WTC11 (cell line): ENCODE results near the gene MOV10.

ENCODE experiments used
- CBFB ChIP-seq: sonication (generic); formaldehyde crosslinking; IDR thresholded peaks from 2 replicates; pipeline ENCODE4 v1.8.1; 2022; ENCODE audit warnings: mild to moderate bottlenecking, low read depth, missing genetic modification reagents
- ESRRA ChIP-seq: sonication (generic); formaldehyde crosslinking; IDR thresholded peaks from 2 replicates; pipeline ENCODE4 v1.8.1; 2022; ENCODE audit warnings: mild to moderate bottlenecking, missing genetic modification reagents, borderline replicate concordance
- HMGA2 ChIP-seq: fragments of 250-450 bp; sonication (Bioruptor Pico); IDR thresholded peaks from 2 replicates; pipeline ENCODE4 v1.4.0; 2021; ENCODE audit warnings: mild to moderate bottlenecking, moderate library complexity
- KAT7 ChIP-seq: sonication (generic); formaldehyde crosslinking; IDR thresholded peaks from 2 replicates; pipeline ENCODE4 v1.8.1; 2023; ENCODE audit warnings: missing genetic modification reagents, mild to moderate bottlenecking, borderline replicate concordance
- NFE2L1 ChIP-seq: sonication (generic); formaldehyde crosslinking; IDR thresholded peaks from 2 replicates; pipeline ENCODE4 v1.8.1; 2023; ENCODE audit warnings: missing genetic modification reagents
- NFYB ChIP-seq: sonication (generic); formaldehyde crosslinking; conservative IDR thresholded peaks from 2 replicates; pipeline ENCODE4 v1.8.0; 2022; ENCODE audit warnings: low read depth, missing genetic modification reagents
- NR2C2 ChIP-seq: sonication (generic); formaldehyde crosslinking; IDR thresholded peaks from 2 replicates; pipeline ENCODE4 v1.8.0; 2022; ENCODE audit warnings: mild to moderate bottlenecking, missing genetic modification reagents
- NR3C1 ChIP-seq: sonication (generic); formaldehyde crosslinking; conservative IDR thresholded peaks from 2 replicates; pipeline ENCODE4 v1.8.1; 2023; ENCODE audit warnings: low read depth, mild to moderate bottlenecking, missing genetic modification reagents
- ZNF423 ChIP-seq: fragments of 250-450 bp; sonication (Bioruptor Pico); IDR thresholded peaks from 2 replicates; pipeline ENCODE4 v2.1.2; 2022; ENCODE audit warnings: mild to moderate bottlenecking, moderate library complexity
- TF ChIP-seq, protein P1 (sequence below): fragments of 200-600 bp; IDR thresholded peaks from 2 replicates; pipeline ENCODE4 v1.8.0; 2022; ENCODE audit warnings: antibody characterized with exemption
- TF ChIP-seq, protein P2 (sequence below): sonication (generic); formaldehyde crosslinking; IDR thresholded peaks from 2 replicates; pipeline ENCODE4 v1.8.0; 2023; ENCODE audit warnings: missing genetic modification reagents, mild to moderate bottlenecking, borderline replicate concordance
- TF ChIP-seq, protein P3 (sequence below): sonication (generic); formaldehyde crosslinking; IDR thresholded peaks from 2 replicates; pipeline ENCODE4 v1.8.1; 2022; ENCODE audit warnings: low read depth, missing genetic modification reagents, borderline replicate concordance
- TF ChIP-seq, protein P4 (sequence below): sonication (generic); formaldehyde crosslinking; IDR thresholded peaks from 2 replicates; pipeline ENCODE4 v1.8.1; 2023; ENCODE audit warnings: mild to moderate bottlenecking, missing genetic modification reagents, moderate library complexity

DNA sequence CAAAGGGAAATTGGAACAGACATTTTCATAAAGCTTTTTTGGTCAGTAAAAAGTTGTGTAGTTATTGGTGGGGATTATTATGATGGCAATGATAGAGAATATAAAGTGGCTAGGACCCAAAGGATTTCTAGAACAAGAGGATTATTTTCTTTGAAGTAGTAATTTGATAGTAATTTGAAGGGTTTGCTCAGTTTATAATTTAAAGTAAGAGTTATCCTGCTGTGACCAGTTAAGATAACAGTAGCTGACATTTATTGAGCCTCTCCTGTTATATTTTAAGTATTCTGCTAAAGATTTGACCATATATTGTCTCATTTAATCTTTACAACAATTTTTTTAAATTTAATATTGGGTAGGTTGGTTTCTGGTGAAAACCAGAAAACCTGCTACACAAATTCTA is 40.1 kb upstream of the MOV10 start:
- TF ChIP-seq, protein P1, sequence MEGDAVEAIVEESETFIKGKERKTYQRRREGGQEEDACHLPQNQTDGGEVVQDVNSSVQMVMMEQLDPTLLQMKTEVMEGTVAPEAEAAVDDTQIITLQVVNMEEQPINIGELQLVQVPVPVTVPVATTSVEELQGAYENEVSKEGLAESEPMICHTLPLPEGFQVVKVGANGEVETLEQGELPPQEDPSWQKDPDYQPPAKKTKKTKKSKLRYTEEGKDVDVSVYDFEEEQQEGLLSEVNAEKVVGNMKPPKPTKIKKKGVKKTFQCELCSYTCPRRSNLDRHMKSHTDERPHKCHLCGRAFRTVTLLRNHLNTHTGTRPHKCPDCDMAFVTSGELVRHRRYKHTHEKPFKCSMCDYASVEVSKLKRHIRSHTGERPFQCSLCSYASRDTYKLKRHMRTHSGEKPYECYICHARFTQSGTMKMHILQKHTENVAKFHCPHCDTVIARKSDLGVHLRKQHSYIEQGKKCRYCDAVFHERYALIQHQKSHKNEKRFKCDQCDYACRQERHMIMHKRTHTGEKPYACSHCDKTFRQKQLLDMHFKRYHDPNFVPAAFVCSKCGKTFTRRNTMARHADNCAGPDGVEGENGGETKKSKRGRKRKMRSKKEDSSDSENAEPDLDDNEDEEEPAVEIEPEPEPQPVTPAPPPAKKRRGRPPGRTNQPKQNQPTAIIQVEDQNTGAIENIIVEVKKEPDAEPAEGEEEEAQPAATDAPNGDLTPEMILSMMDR = no peak
- TF ChIP-seq ZNF423 (CRISPR knock-in tag) (no peak), ESRRA (CRISPR knock-in tag) (no peak), NR3C1 (no peak), NR2C2 (CRISPR knock-in tag) (no peak), NFE2L1 (CRISPR knock-in tag) (no peak), NFYB (CRISPR knock-in tag) (no peak), KAT7 (CRISPR knock-in tag) (no peak), HMGA2 (CRISPR knock-in tag) (no peak), CBFB (CRISPR knock-in tag) (no peak)
- TF ChIP-seq, protein P2, sequence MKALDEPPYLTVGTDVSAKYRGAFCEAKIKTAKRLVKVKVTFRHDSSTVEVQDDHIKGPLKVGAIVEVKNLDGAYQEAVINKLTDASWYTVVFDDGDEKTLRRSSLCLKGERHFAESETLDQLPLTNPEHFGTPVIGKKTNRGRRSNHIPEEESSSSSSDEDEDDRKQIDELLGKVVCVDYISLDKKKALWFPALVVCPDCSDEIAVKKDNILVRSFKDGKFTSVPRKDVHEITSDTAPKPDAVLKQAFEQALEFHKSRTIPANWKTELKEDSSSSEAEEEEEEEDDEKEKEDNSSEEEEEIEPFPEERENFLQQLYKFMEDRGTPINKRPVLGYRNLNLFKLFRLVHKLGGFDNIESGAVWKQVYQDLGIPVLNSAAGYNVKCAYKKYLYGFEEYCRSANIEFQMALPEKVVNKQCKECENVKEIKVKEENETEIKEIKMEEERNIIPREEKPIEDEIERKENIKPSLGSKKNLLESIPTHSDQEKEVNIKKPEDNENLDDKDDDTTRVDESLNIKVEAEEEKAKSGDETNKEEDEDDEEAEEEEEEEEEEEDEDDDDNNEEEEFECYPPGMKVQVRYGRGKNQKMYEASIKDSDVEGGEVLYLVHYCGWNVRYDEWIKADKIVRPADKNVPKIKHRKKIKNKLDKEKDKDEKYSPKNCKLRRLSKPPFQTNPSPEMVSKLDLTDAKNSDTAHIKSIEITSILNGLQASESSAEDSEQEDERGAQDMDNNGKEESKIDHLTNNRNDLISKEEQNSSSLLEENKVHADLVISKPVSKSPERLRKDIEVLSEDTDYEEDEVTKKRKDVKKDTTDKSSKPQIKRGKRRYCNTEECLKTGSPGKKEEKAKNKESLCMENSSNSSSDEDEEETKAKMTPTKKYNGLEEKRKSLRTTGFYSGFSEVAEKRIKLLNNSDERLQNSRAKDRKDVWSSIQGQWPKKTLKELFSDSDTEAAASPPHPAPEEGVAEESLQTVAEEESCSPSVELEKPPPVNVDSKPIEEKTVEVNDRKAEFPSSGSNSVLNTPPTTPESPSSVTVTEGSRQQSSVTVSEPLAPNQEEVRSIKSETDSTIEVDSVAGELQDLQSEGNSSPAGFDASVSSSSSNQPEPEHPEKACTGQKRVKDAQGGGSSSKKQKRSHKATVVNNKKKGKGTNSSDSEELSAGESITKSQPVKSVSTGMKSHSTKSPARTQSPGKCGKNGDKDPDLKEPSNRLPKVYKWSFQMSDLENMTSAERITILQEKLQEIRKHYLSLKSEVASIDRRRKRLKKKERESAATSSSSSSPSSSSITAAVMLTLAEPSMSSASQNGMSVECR (CRISPR knock-in tag) = no peak
- TF ChIP-seq, protein P3, sequence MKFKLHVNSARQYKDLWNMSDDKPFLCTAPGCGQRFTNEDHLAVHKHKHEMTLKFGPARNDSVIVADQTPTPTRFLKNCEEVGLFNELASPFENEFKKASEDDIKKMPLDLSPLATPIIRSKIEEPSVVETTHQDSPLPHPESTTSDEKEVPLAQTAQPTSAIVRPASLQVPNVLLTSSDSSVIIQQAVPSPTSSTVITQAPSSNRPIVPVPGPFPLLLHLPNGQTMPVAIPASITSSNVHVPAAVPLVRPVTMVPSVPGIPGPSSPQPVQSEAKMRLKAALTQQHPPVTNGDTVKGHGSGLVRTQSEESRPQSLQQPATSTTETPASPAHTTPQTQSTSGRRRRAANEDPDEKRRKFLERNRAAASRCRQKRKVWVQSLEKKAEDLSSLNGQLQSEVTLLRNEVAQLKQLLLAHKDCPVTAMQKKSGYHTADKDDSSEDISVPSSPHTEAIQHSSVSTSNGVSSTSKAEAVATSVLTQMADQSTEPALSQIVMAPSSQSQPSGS (CRISPR knock-in tag) = no peak
- TF ChIP-seq, protein P4, sequence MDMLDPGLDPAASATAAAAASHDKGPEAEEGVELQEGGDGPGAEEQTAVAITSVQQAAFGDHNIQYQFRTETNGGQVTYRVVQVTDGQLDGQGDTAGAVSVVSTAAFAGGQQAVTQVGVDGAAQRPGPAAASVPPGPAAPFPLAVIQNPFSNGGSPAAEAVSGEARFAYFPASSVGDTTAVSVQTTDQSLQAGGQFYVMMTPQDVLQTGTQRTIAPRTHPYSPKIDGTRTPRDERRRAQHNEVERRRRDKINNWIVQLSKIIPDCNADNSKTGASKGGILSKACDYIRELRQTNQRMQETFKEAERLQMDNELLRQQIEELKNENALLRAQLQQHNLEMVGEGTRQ = no peak
